Measurements from ENCODE around the gene EDC3. TPM values are rescaled to one million over a fixed set of nuclear protein-coding genes. Genes with fewer than 3 reads are reported as not detected.

The EDC3 gene
- total RNA-seq, 5 donors from 2014 or later (not counting 1 experiment from before 2014, with no cell fraction given), result 31.8 to 49.4 (median 43.2) TPM

DNA sequence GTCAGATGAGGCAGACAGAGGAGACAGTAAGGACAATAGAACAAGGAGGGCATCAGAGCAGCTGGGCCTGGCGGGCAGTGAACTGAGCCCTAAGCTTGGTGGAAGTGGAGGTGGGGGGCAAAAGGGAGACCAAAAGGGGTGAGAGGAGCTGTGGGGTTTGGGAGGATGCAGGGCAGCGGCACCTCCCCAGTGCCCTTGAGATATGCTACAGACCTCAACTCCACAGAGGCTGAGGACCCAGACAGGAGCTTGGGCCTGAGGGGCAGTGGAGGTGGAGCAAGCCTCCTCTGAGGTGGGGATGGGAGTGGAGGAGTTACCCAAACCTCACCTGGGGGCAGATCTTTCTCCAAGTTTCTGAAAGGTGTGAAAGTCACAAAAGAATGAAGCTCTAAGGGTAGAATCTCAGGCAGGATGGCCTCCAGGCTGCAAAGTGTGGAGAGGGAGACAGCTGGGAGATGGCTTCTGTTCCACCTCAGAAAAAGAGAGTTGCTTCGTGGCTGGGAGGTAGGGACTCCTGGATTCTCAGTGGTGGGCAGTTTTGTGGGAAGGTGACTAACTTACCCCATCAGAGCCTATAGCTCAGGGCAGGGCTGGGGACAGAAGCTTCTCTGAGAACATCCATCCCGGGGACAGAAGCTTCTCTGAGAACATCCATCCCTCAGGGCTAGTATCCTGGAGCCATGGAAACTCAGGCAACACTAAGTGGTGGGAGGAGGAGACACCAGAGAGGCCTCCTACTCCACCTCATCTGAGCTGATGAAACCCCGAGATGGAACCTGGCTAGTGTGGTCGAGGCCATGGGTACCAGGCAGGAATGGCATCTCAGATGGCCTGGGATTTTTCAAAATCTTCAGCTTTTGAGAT is 82.5 kb downstream of the EDC3 start:
- H3K4me1 Mint-ChIP-seq, result peaks cover 21% of the 10 kb centered on the region in 3 donors
- ChIA-PET POLR2A (interaction anchor here (0.6 kb wide), 3 partner anchors 13 to 321 kb away, joined by 3 to 7 read pairs (median 3); no protein-coding TSS in a partner anchor), CTCF (interaction anchor here (0.5 to 1.1 kb wide), 5 partner anchors 10 to 662 kb away, joined by 3 to 4 read pairs (median 3); no protein-coding TSS in a partner anchor)
- H3K9me3 ChIP-seq, result no peaks in the 10 kb centered on the region
- H3K27ac Mint-ChIP-seq, result peak overlapping the region; percentile 73 to 74
- no peaks in the 10 kb centered on the region for H3K27me3 ChIP-seq (replicated peaks in 1 of 2; ENCODE audit: control insufficient read depth in 2 of 2, extremely low read depth in 1 of 2, insufficient read depth in 2 of 2, low read length in 1 of 2)
- ATAC-seq (replicated peaks in 1 of 4) (no peak), DNase-seq (no peak)
- H3K9me3 Mint-ChIP-seq, result no peaks in the 10 kb centered on the region
- WGBS (ENCODE audit: insufficient coverage), result 100% methylated on average over 1 of the region's 6 CpGs
- H3K4me1 ChIP-seq (ENCODE audit: control insufficient read depth in 1 of 2, extremely low read depth in 1 of 2, insufficient read depth in 2 of 2, low read length in 2 of 2), result peaks cover 12 to 37% of the 10 kb centered on the region in 2 experiments
- H3K36me3 ChIP-seq (ENCODE audit: control insufficient read depth in 2 of 2, extremely low read depth in 1 of 2, insufficient read depth in 1 of 2, low read length in 1 of 2), result peaks cover 0 to 2% of the 10 kb centered on the region in 2 donors
- H3K4me3 Mint-ChIP-seq, result peak overlapping the region; percentile 88 to 93 (median 92)
- no peaks in the 10 kb centered on the region for H3K36me3 Mint-ChIP-seq
- peak overlapping the region; percentile 6 for H3K27ac ChIP-seq (ENCODE audit: low read length)
- H3K4me3 ChIP-seq (ENCODE audit: control insufficient read depth in 1 of 2, extremely low read depth in 1 of 2, low read length in 1 of 2), result no peak overlapping the region
- H3K27me3 Mint-ChIP-seq, result no peaks in the 10 kb centered on the region

- Histone ChIP-seq H3K27me3 (replicated peaks in 1 of 2; ENCODE audit: control insufficient read depth in 2 of 2, extremely low read depth in 1 of 2, insufficient read depth in 2 of 2, low read length in 1 of 2) (no peaks in the 10 kb centered on the region), H3K36me3 (ENCODE audit: control insufficient read depth in 2 of 2, extremely low read depth in 1 of 2, insufficient read depth in 1 of 2, low read length in 1 of 2) (no peaks in the 10 kb centered on the region), H3K27ac (ENCODE audit: low read length) (no peak overlapping the region), H3K9me3 (no peaks in the 10 kb centered on the region), H3K4me1 (ENCODE audit: control insufficient read depth in 1 of 2, extremely low read depth in 1 of 2, insufficient read depth in 2 of 2, low read length in 2 of 2) (peaks cover 9 to 30% of the 10 kb centered on the region in 2 experiments), H3K4me3 (ENCODE audit: control insufficient read depth in 1 of 2, extremely low read depth in 1 of 2, low read length in 1 of 2) (no peak overlapping the region)
- Mint-ChIP-seq H3K4me3 (peak overlapping the region; percentile 26 to 93 (median 31)), H3K4me1 (peaks cover 14 to 15% (median 14%) of the 10 kb centered on the region in 3 donors), H3K27ac (peak overlapping the region; percentile 73 to 74), H3K27me3 (no peaks in the 10 kb centered on the region), H3K36me3 (no peaks in the 10 kb centered on the region), H3K9me3 (no peaks in the 10 kb centered on the region)
- WGBS (ENCODE audit: insufficient coverage), result 81% methylated on average over 2 of the region's 2 CpGs
- CTCF ChIA-PET, result interaction anchor here (0.6 to 1.1 kb wide), 3 partner anchors 10 to 238 kb away, joined by 3 to 4 read pairs (median 3); no protein-coding TSS in a partner anchor
- ATAC-seq (replicated peaks in 1 of 4) (no peak), DNase-seq (no peak)
- POLR2A ChIA-PET, result no interaction called here
Measured at GRCh38 chr15:74612677-74613076, 83.1 kb downstream of the EDC3 start.

- no peaks in the 10 kb centered on the region for H3K9me3 ChIP-seq
- ATAC-seq (replicated peaks in 1 of 4) (no peak), DNase-seq (no peak)
- 100% methylated on average over 2 of the region's 6 CpGs for WGBS (ENCODE audit: insufficient coverage)
- no peak overlapping the region for H3K4me3 ChIP-seq (ENCODE audit: control insufficient read depth in 1 of 2, extremely low read depth in 1 of 2, low read length in 1 of 2)
- H3K27ac ChIP-seq (ENCODE audit: low read length), result no peak overlapping the region
- no peak overlapping the region for H3K27ac Mint-ChIP-seq
- no peaks in the 10 kb centered on the region for H3K36me3 Mint-ChIP-seq
- peaks cover 6 to 7% (median 6%) of the 10 kb centered on the region in 3 donors for H3K4me1 Mint-ChIP-seq
- H3K27me3 ChIP-seq (replicated peaks in 1 of 2; ENCODE audit: control insufficient read depth in 2 of 2, extremely low read depth in 1 of 2, insufficient read depth in 2 of 2, low read length in 1 of 2), result no peaks in the 10 kb centered on the region
- no peak overlapping the region for H3K4me3 Mint-ChIP-seq
- H3K27me3 Mint-ChIP-seq, result no peaks in the 10 kb centered on the region
- CTCF ChIA-PET, result interaction anchor here in 1 of 2 donors (0.6 to 0.8 kb wide), 2 partner anchors 13 to 1223 kb away, joined by 3 to 5 read pairs; no protein-coding TSS in a partner anchor
- no peaks in the 10 kb centered on the region for H3K9me3 Mint-ChIP-seq
- H3K36me3 ChIP-seq (ENCODE audit: control insufficient read depth in 2 of 2, extremely low read depth in 1 of 2, insufficient read depth in 1 of 2, low read length in 1 of 2), result no peaks in the 10 kb centered on the region
- peaks cover 2 to 22% of the 10 kb centered on the region in 2 experiments for H3K4me1 ChIP-seq (ENCODE audit: control insufficient read depth in 1 of 2, extremely low read depth in 1 of 2, insufficient read depth in 2 of 2, low read length in 2 of 2)
- POLR2A ChIA-PET, result no interaction called here
Measured at GRCh38 chr15:74611834-74612233, 84.0 kb downstream of the EDC3 start.

DNA sequence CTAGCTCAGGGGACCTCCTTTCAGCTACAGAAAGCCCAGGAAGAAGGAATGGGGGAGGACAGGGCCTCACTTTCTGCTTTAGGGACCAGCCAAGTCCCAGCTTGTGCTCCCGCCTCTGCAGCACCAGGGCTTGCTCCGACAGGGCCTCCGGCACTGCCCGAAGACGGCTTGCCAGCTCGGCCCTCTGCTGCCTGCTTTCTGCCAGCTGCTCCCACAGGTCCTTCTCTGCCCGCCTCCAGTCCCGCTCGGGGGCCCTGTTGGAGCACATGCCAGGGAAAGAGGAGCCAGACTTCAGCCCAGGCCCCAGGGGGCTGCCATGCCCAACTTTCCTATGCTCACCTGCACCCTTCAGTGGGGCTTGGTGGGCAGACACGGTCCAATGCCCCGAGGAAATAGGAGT is 84.5 kb downstream of the EDC3 start:
- POLR2A ChIA-PET, result no interaction called here
- no peak overlapping the region for H3K27ac Mint-ChIP-seq

DNA sequence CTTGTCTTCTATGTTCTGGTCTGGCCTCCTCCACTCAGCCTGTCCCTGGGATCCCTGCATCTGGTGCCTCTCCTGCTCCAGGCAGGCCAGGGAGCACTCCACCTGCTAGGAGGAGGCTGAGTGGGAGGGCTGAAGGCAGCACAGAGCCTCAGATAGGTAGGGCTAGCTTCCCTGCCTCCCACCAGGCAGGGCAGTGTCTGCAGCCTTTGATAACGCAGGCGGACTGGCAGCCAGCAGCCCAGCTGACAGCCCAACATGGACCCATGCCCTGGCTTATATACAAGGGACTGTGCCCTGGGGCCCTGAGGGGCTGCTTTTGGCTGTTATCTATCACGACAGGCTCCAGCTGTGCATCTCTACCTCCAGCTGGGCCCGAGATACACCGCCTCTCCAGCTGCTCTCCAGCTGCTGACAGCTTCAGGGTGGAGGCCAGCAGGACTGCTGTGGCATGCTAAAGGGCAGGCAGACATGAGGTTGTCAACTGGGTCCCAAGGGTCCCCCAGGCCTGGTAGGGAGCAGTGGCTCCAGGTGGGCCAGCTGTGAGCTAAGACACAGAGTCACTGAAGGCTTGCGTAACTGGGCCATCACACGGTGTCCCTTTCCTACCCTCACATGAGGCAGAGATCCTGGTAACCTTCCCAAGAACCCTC is 85.4 kb downstream of the EDC3 start:
- Mint-ChIP-seq H3K27ac (no peak overlapping the region), H3K4me3 (no peak overlapping the region), H3K36me3 (no peaks in the 10 kb centered on the region), H3K4me1 (no peaks in the 10 kb centered on the region), H3K9me3 (no peaks in the 10 kb centered on the region), H3K27me3 (no peaks in the 10 kb centered on the region)
- DNase-seq, result no peak
- no peak overlapping the region for H3K4me3 ChIP-seq (ENCODE audit: control insufficient read depth in 1 of 2, extremely low read depth in 1 of 2, low read length in 1 of 2)
- H3K9me3 ChIP-seq, result no peaks in the 10 kb centered on the region
- ChIA-PET POLR2A (interaction anchor here in 1 of 2 donors (0.5 kb wide), 1 partner anchor 166 kb away, joined by 4 read pairs; no protein-coding TSS in a partner anchor), CTCF (no interaction called here)
- no peak for ATAC-seq (replicated peaks in 1 of 4)
- no peaks in the 10 kb centered on the region for H3K27me3 ChIP-seq (replicated peaks in 1 of 2; ENCODE audit: control insufficient read depth in 2 of 2, extremely low read depth in 1 of 2, insufficient read depth in 2 of 2, low read length in 1 of 2)
- H3K36me3 ChIP-seq (ENCODE audit: control insufficient read depth in 2 of 2, extremely low read depth in 1 of 2, insufficient read depth in 1 of 2, low read length in 1 of 2), result no peaks in the 10 kb centered on the region
- WGBS (ENCODE audit: insufficient coverage), result 86% methylated on average over 7 of the region's 7 CpGs
- H3K27ac ChIP-seq (ENCODE audit: low read length), result no peak overlapping the region
- H3K4me1 ChIP-seq (ENCODE audit: control insufficient read depth in 1 of 2, extremely low read depth in 1 of 2, insufficient read depth in 2 of 2, low read length in 2 of 2), result peaks cover 0 to 14% of the 10 kb centered on the region in 2 experiments

More for the DNA sequence above, 84.5 kb downstream of the EDC3 start:
- Histone ChIP-seq H3K36me3 (ENCODE audit: control insufficient read depth in 2 of 2, extremely low read depth in 1 of 2, insufficient read depth in 1 of 2, low read length in 1 of 2) (no peaks in the 10 kb centered on the region), H3K27me3 (replicated peaks in 1 of 2; ENCODE audit: control insufficient read depth in 2 of 2, extremely low read depth in 1 of 2, insufficient read depth in 2 of 2, low read length in 1 of 2) (no peaks in the 10 kb centered on the region), H3K27ac (ENCODE audit: low read length) (no peak overlapping the region), H3K4me3 (ENCODE audit: control insufficient read depth in 1 of 2, extremely low read depth in 1 of 2, low read length in 1 of 2) (no peak overlapping the region), H3K4me1 (ENCODE audit: control insufficient read depth in 1 of 2, extremely low read depth in 1 of 2, insufficient read depth in 2 of 2, low read length in 2 of 2) (peaks cover 0 to 17% of the 10 kb centered on the region in 2 experiments), H3K9me3 (no peaks in the 10 kb centered on the region)
- no peak for ATAC-seq (replicated peaks in 1 of 4)
- no peaks in the 10 kb centered on the region for H3K9me3 Mint-ChIP-seq
- WGBS (ENCODE audit: insufficient coverage), result 91% methylated on average over 8 of the region's 11 CpGs
- peaks cover 1 to 2% (median 1%) of the 10 kb centered on the region in 3 donors for H3K4me1 Mint-ChIP-seq
- H3K36me3 Mint-ChIP-seq, result no peaks in the 10 kb centered on the region
- CTCF ChIA-PET, result interaction anchor here in 1 of 2 donors (0.8 kb wide), 1 partner anchor 13 kb away, joined by 3 read pairs; no protein-coding TSS in a partner anchor
- no peak for DNase-seq
- no peak overlapping the region for H3K4me3 Mint-ChIP-seq
- H3K27me3 Mint-ChIP-seq, result no peaks in the 10 kb centered on the region

GRCh38 chr15:74609938-74610301 is 85.9 kb downstream of the EDC3 start:
- ATAC-seq (replicated peaks in 1 of 4), result no peak
- H3K27ac ChIP-seq (ENCODE audit: low read length), result no peak overlapping the region
- no peaks in the 10 kb centered on the region for H3K27me3 ChIP-seq (replicated peaks in 1 of 2; ENCODE audit: control insufficient read depth in 2 of 2, extremely low read depth in 1 of 2, insufficient read depth in 2 of 2, low read length in 1 of 2)
- H3K36me3 ChIP-seq (ENCODE audit: control insufficient read depth in 2 of 2, extremely low read depth in 1 of 2, insufficient read depth in 1 of 2, low read length in 1 of 2), result no peaks in the 10 kb centered on the region
- Mint-ChIP-seq H3K27me3 (no peaks in the 10 kb centered on the region), H3K4me1 (no peaks in the 10 kb centered on the region), H3K36me3 (no peaks in the 10 kb centered on the region), H3K27ac (no peak overlapping the region), H3K9me3 (no peaks in the 10 kb centered on the region), H3K4me3 (no peak overlapping the region)
- WGBS (ENCODE audit: insufficient coverage), result 100% methylated on average over 1 of the region's 3 CpGs
- DNase-seq, result no peak
- peaks cover 0 to 10% of the 10 kb centered on the region in 2 experiments for H3K4me1 ChIP-seq (ENCODE audit: control insufficient read depth in 1 of 2, extremely low read depth in 1 of 2, insufficient read depth in 2 of 2, low read length in 2 of 2)
- POLR2A ChIA-PET, result interaction anchor here in 1 of 2 donors (0.5 kb wide), 1 partner anchor 166 kb away, joined by 4 read pairs; no protein-coding TSS in a partner anchor
- H3K4me3 ChIP-seq (ENCODE audit: control insufficient read depth in 1 of 2, extremely low read depth in 1 of 2, low read length in 1 of 2), result no peak overlapping the region
- no peaks in the 10 kb centered on the region for H3K9me3 ChIP-seq
- CTCF ChIA-PET, result no interaction called here
